ENCODE measurements around the gene PPP3R1. TPM values are rescaled to one million over a fixed set of nuclear protein-coding genes. Genes with fewer than 3 reads are reported as not detected.

Gene PPP3R1
- total RNA-seq, 1 donor from 2014 or later, result 77.3 TPM

GRCh38 chr2:68282811-68283418 is 30.6 kb upstream of the PPP3R1 start:
- Mint-ChIP-seq H3K27ac (no peak overlapping the region), H3K4me3 (ENCODE audit: low read depth) (no peak overlapping the region), H3K36me3 (ENCODE audit: low read depth) (no peaks in the 10 kb centered on the region), H3K4me1 (ENCODE audit: low read depth) (peaks cover 2% of the 10 kb centered on the region), H3K9me3 (no peaks in the 10 kb centered on the region), H3K27me3 (ENCODE audit: low read depth) (peaks cover 60% of the 10 kb centered on the region)
- intact Hi-C loops (cut with micrococcal nuclease), result loop anchor here (1.0 to 10.0 kb wide), 3 partner anchors 86 to 162 kb away; no protein-coding TSS in a partner anchor
- no peak for DNase-seq (ENCODE audit: low spot score)

GRCh38 chr2:68280796-68281195 is 28.5 kb upstream of the PPP3R1 start:
- H3K27me3 Mint-ChIP-seq (ENCODE audit: low read depth), result peaks cover 48% of the 10 kb centered on the region
- H3K4me3 Mint-ChIP-seq (ENCODE audit: low read depth), result no peak overlapping the region
- H3K9me3 Mint-ChIP-seq, result no peaks in the 10 kb centered on the region
- intact Hi-C loops (cut with micrococcal nuclease), result loop anchor here (5.0 to 10.0 kb wide), 2 partner anchors 83 to 164 kb away; no protein-coding TSS in a partner anchor
- no peak overlapping the region for H3K27ac Mint-ChIP-seq
- H3K36me3 Mint-ChIP-seq (ENCODE audit: low read depth), result no peaks in the 10 kb centered on the region
- peaks cover 2% of the 10 kb centered on the region for H3K4me1 Mint-ChIP-seq (ENCODE audit: low read depth)
- DNase-seq (ENCODE audit: low spot score), result no peak

- Mint-ChIP-seq H3K9me3 (no peaks in the 10 kb centered on the region), H3K4me1 (ENCODE audit: low read depth) (peaks cover 2% of the 10 kb centered on the region), H3K36me3 (ENCODE audit: low read depth) (no peaks in the 10 kb centered on the region), H3K27me3 (ENCODE audit: low read depth) (peaks cover 49% of the 10 kb centered on the region), H3K27ac (no peak overlapping the region), H3K4me3 (ENCODE audit: low read depth) (no peak overlapping the region)
- no peak for DNase-seq (ENCODE audit: low spot score)
- intact Hi-C loops (cut with micrococcal nuclease), result loop anchor here (5.0 to 10.0 kb wide), 2 partner anchors 83 to 164 kb away; no protein-coding TSS in a partner anchor
Observed at GRCh38 chr2:68280348-68280747, 28.0 kb upstream of the PPP3R1 start.

GRCh38 chr2:68279691-68280090 is 27.4 kb upstream of the PPP3R1 start:
- Mint-ChIP-seq H3K4me3 (ENCODE audit: low read depth) (no peak overlapping the region), H3K27me3 (ENCODE audit: low read depth) (peaks cover 49% of the 10 kb centered on the region), H3K27ac (no peak overlapping the region), H3K9me3 (no peaks in the 10 kb centered on the region), H3K4me1 (ENCODE audit: low read depth) (peaks cover 2% of the 10 kb centered on the region), H3K36me3 (ENCODE audit: low read depth) (no peaks in the 10 kb centered on the region)
- intact Hi-C loops (cut with micrococcal nuclease), result loop anchor here (5.0 to 10.0 kb wide), 2 partner anchors 82 to 165 kb away; no protein-coding TSS in a partner anchor
- no peak for DNase-seq (ENCODE audit: low spot score)

DNA sequence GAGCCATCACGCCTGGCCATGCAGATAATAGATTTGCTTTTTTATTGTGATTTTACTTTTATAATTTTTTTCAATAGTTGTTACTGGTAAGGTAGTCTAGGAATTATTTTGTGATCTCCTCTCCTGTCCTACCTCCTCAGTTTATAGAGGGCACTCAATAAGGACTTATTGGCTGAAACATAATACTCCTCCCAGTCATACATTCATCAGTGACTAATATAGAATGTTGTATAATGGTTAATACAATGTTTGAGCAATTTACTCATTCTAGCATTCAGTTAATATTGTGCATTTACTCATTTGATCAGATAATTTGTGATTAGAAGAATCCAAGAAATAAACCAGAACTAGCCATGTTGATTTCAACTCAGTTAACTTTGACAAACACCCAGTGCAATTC is 25.8 kb upstream of the PPP3R1 start:
- no peak for DNase-seq (ENCODE audit: low spot score)
- no peak overlapping the region for H3K27ac Mint-ChIP-seq
- peaks cover 2% of the 10 kb centered on the region for H3K4me1 Mint-ChIP-seq (ENCODE audit: low read depth)
- H3K27me3 Mint-ChIP-seq (ENCODE audit: low read depth), result peaks cover 53% of the 10 kb centered on the region
- intact Hi-C loops (cut with micrococcal nuclease), result no loop called here
- H3K9me3 Mint-ChIP-seq, result no peaks in the 10 kb centered on the region
- no peaks in the 10 kb centered on the region for H3K36me3 Mint-ChIP-seq (ENCODE audit: low read depth)
- no peak overlapping the region for H3K4me3 Mint-ChIP-seq (ENCODE audit: low read depth)

GRCh38 chr2:68274022-68274421 is 21.7 kb upstream of the PPP3R1 start:
- intact Hi-C loops (cut with micrococcal nuclease), result no loop called here
- no peaks in the 10 kb centered on the region for H3K9me3 Mint-ChIP-seq
- DNase-seq (ENCODE audit: low spot score), result no peak
- peaks cover 44% of the 10 kb centered on the region for H3K27me3 Mint-ChIP-seq (ENCODE audit: low read depth)
- H3K4me3 Mint-ChIP-seq (ENCODE audit: low read depth), result no peak overlapping the region
- H3K36me3 Mint-ChIP-seq (ENCODE audit: low read depth), result no peaks in the 10 kb centered on the region
- H3K27ac Mint-ChIP-seq, result no peak overlapping the region
- no peaks in the 10 kb centered on the region for H3K4me1 Mint-ChIP-seq (ENCODE audit: low read depth)

DNA sequence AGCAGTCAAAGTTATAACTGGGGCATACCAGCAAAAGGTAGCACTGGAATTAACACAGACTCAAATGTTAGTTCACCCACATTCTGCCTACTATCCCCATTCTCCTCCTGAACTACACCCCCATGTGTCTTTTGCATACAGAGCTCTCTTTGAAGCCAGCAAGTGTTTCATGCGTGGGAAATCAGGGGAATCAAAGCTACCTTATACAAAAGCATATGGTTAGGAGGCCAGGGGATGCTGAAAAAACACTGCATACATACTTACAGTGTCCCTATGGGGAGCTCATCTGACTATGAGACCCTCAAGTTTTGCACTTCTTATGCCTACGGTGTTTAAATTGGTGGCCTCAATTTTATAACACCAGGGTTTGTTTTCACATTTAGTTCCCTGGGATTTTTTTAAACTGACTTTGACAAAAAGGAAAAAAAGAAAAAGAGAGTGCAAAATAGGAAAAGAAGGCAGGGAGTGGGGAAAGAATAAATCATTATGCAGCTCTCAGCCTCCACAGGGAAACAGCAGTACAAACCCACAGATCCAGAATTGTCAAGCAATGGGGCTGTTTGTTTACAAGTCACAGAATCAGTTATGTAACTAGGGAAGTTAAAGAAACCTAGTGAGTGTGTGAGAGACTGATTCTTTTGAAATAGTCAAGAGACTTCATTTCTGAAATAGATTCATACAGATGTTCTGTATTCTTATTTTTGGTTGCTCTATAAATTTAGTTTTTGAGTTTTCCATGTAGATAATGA is 20.1 kb upstream of the PPP3R1 start:
- Mint-ChIP-seq H3K36me3 (ENCODE audit: low read depth) (no peaks in the 10 kb centered on the region), H3K27ac (no peak overlapping the region), H3K27me3 (ENCODE audit: low read depth) (peaks cover 47% of the 10 kb centered on the region), H3K4me1 (ENCODE audit: low read depth) (no peaks in the 10 kb centered on the region), H3K9me3 (no peaks in the 10 kb centered on the region), H3K4me3 (ENCODE audit: low read depth) (no peak overlapping the region)
- DNase-seq (ENCODE audit: low spot score), result no peak
- intact Hi-C loops (cut with micrococcal nuclease), result no loop called here

- Mint-ChIP-seq H3K36me3 (ENCODE audit: low read depth) (no peaks in the 10 kb centered on the region), H3K4me1 (ENCODE audit: low read depth) (no peaks in the 10 kb centered on the region), H3K27me3 (ENCODE audit: low read depth) (peaks cover 42% of the 10 kb centered on the region), H3K27ac (no peak overlapping the region), H3K4me3 (ENCODE audit: low read depth) (no peak overlapping the region), H3K9me3 (no peaks in the 10 kb centered on the region)
- intact Hi-C loops (cut with micrococcal nuclease), result no loop called here
- no peak for DNase-seq (ENCODE audit: low spot score)
Observed at GRCh38 chr2:68266655-68267054, 14.3 kb upstream of the PPP3R1 start.

DNA sequence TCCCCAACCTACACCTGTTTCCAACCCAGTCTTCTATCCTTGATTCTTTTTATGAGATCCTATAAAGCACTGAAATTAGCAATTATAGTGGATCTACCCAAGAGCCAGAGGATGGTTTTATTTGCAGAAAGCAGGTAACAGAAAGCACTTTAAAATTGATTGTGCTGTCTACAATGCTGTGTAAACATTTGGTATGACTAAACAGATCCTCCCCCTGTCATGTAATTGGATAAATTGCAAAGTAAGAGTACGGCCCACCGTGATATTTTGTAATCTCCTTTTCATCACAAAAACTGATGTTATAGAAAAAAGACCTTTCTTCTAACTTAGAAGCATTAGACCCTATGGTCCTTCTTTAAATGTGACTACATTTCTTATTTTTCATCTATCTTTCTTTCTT is 11.3 kb upstream of the PPP3R1 start:
- intact Hi-C loops (cut with micrococcal nuclease), result no loop called here
- no peaks in the 10 kb centered on the region for H3K4me1 Mint-ChIP-seq (ENCODE audit: low read depth)
- H3K4me3 Mint-ChIP-seq (ENCODE audit: low read depth), result no peak overlapping the region
- no peaks in the 10 kb centered on the region for H3K9me3 Mint-ChIP-seq
- H3K27me3 Mint-ChIP-seq (ENCODE audit: low read depth), result peaks cover 33% of the 10 kb centered on the region
- DNase-seq (ENCODE audit: low spot score), result no peak
- no peak overlapping the region for H3K27ac Mint-ChIP-seq
- no peaks in the 10 kb centered on the region for H3K36me3 Mint-ChIP-seq (ENCODE audit: low read depth)

DNA sequence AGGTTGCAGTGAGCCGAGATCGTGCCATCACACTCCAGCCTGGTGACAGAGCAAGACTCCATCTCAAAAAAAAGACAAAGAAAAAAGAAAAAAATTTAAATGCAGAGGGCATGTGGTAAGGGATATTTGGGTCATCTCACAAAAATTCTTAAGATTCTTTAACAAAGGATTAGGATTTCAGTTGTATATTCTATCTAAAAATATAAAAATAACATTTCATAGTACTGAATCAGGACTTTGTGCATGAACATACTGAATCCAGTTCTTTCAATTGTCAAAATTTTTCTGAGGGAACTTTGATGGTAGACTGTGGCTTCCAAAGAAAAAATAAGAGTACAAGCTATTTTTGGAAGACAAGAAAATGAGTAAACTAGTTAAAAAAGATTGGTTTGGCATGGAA is 6.5 kb upstream of the PPP3R1 start:
- Mint-ChIP-seq H3K9me3 (no peaks in the 10 kb centered on the region), H3K4me3 (ENCODE audit: low read depth) (no peak overlapping the region), H3K36me3 (ENCODE audit: low read depth) (no peaks in the 10 kb centered on the region), H3K27ac (no peak overlapping the region), H3K27me3 (ENCODE audit: low read depth) (peaks cover 5% of the 10 kb centered on the region), H3K4me1 (ENCODE audit: low read depth) (peaks cover 18% of the 10 kb centered on the region)
- intact Hi-C loops (cut with micrococcal nuclease), result loop anchor here (10.0 kb wide), 1 partner anchor 476 kb away; the partner anchor contains the start of gene ARHGAP25
- DNase-seq (ENCODE audit: low spot score), result no peak

- H3K27ac Mint-ChIP-seq, result no peak overlapping the region
- no peak overlapping the region for H3K4me3 Mint-ChIP-seq (ENCODE audit: low read depth)
- no peaks in the 10 kb centered on the region for H3K27me3 Mint-ChIP-seq (ENCODE audit: low read depth)
- intact Hi-C loops (cut with micrococcal nuclease), result loop anchor here (10.0 kb wide), 1 partner anchor 479 kb away; the partner anchor contains the start of gene ARHGAP25
- DNase-seq (ENCODE audit: low spot score), result no peak
- H3K36me3 Mint-ChIP-seq (ENCODE audit: low read depth), result peaks cover 5% of the 10 kb centered on the region
- H3K4me1 Mint-ChIP-seq (ENCODE audit: low read depth), result peaks cover 21% of the 10 kb centered on the region
- no peaks in the 10 kb centered on the region for H3K9me3 Mint-ChIP-seq
Observed at GRCh38 chr2:68256093-68256450, 3.7 kb upstream of the PPP3R1 start.

- Mint-ChIP-seq H3K36me3 (ENCODE audit: low read depth) (peaks cover 18% of the 10 kb centered on the region), H3K27ac (peak overlapping the region; percentile 97), H3K4me3 (ENCODE audit: low read depth) (peak overlapping the region; percentile 92), H3K27me3 (ENCODE audit: low read depth) (no peaks in the 10 kb centered on the region), H3K9me3 (no peaks in the 10 kb centered on the region), H3K4me1 (ENCODE audit: low read depth) (peaks cover 32% of the 10 kb centered on the region)
- intact Hi-C loops (cut with micrococcal nuclease), result loop anchor here (5.0 to 10.0 kb wide), 3 partner anchors 481 to 1994 kb away; partner anchors contain the start of genes ARHGAP25 and TIA1
- peak; percentile 12 for DNase-seq (ENCODE audit: low spot score)
Observed at GRCh38 chr2:68253219-68254068, 1.1 kb upstream of the PPP3R1 start.
